GM18861 (cell line): ENCODE data around the gene DNAH5.
"Not testable (repeated sequence)": the region's sequence is repeated elsewhere in the genome, so short reads cannot be mapped to it uniquely, and the experiment has no call there.

Experiments used
- ATAC-seq: cut with Tn5 transposase; IDR thresholded peaks from one replicate; pipeline ENCODE4 v1.9.1; 2021; ENCODE audit not compliant: unreplicated experiment

The DNAH5 gene

DNA sequence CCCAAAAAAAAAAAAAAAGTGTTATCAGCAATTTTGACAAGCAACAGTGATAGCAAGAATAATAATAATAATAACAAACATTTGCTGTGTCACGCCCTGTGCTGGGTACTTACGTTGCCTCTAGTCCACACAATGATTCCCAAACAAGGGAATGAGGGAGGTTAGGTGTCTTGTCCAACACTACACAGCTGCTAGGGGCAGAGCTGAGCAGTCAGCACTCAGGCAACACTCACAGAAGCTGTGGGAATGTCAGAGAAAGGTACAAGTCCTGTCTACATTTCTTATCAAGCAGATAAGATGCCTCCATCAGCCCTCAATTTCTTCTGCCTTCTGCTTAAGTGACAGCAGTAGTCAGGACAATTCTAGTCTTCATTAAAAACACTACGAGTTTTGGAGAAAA lies 111.0 kb downstream of the DNAH5 start:
- no peak for ATAC-seq

- ATAC-seq, result no peak
Observed at GRCh38 chr5:13831351-13831750, 113.1 kb downstream of the DNAH5 start.

- ATAC-seq, result no peak
Observed at GRCh38 chr5:13830536-13830935, 114.0 kb downstream of the DNAH5 start.

- no peak for ATAC-seq
Observed at GRCh38 chr5:13821366-13821765, 123.1 kb downstream of the DNAH5 start.

- ATAC-seq, result no peak
Observed at GRCh38 chr5:13816126-13816525, 128.4 kb downstream of the DNAH5 start.

DNA sequence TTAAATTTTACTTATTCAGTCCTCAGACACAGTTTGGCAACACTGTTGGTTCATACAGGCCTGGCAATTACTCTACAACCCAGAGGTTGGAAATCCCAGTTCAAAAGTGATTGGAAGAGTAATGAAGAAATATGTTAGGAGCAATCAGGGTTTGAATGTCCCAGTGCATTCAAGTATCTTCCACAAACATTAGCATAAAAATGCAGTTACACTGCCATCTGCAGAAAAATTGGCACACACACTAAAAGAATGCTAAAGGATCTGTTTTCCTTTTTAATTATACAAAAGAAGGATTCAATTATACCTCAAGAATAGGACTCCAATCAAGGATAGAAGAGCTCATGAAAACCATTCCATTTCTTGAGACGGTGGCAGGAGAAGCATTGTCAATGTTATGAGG lies 130.2 kb downstream of the DNAH5 start:
- no peak for ATAC-seq

DNA sequence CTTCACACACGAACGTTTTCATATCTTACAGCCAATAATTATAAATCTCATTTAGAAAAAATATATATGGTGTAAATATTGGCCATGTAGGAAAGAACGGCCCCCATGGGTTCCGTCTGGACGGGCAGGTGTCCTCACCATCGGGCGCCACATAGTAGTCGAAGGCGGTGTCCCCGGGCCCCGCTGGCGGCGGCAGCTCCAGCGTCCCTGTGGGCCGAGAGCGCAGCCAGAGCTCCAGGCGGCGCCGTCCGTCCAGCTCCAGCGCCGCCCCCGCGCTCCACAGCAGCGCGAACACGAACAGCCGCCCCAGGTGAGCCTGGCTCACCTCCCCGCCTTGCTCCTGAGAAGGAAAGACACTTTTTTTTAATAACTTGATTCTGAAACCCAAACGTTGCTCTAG lies 134.6 kb downstream of the DNAH5 start:
- ATAC-seq, result no peak

DNA sequence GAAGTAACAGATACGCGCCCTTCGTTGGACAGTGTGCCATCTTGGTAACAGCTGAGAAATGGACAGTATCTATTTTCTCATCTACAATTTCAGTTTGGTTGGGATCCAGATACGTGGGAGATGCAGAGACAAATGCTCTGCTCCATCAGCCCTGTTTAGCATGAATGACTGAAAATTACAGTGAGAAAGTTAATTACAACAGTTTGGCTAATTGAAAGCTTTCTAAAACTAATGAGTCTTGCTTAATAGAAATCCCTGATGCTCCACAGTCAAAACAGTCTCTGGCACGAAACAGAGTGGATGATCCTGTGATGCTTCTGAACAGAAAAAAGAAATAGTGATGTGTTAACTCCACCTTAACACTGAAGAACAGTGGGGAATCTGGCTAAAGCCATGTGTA lies 140.2 kb downstream of the DNAH5 start:
- no peak for ATAC-seq

DNA sequence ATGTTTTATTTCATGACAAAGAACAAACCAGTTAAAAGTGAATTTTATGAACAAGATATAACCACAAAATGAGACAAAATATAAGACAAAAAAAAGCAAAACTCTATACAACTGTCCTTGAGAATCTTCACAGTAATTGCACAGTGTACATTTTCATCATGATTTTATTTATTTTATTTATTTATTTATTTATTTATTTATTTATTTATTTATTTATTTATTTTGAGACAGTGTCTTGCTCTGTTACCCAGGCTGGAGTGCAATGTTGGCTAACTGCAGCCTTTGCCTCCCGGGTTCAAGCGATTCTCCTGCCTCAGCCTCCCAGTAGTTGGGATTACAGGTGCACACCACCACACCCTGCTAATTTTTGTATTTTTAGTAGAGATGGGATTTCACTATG lies 145.9 kb downstream of the DNAH5 start:
- not testable (repeated sequence) for ATAC-seq

DNA sequence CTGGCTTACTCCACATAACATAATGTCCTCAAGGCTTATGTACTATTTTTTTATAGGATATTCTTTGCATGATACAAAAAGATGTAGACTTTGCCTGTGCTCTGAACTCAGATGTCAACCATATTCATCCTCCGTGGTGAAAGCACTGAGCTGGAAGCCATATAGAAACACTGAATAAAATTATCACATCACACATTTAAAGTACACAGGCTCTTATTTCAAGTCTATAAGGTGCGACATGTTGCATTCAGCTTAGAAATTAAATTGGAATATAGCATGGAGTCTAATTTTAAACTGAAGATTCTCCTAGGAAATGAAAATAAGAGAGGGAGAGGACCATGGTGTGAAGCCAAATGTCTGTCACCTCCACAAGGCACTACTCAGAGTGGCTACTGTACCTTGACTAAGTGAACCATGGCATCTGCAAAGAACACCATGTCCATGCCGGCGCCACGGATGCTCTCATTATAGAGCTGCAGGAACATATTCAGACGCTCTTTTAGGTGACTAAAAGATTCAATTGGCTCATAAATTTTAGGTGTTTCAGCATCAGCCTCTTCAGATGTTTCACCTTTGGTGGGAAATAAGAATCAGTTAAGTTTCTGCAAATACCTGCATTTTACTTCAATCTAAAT lies 158.6 kb downstream of the DNAH5 start:
- ATAC-seq, result no peak

DNA sequence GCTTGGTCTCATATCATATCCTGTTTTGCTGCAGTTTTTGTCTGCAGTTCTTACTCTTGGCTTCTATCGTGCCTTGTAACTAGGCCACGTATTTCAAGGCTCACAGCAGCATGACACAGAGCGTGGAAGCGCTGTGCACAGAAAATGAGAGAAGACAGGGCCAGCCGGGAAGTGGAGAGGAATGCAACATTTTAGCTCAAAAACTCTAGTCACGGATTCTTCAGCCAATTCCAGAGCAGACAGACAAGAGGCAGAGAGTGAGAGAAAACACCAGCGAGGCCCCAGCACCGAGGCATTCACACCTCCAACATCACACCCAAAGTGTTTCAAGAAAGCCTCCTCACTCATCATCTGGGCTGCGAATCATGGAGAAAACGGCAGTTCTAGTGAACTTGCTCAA lies 160.8 kb downstream of the DNAH5 start:
- no peak for ATAC-seq

- ATAC-seq, result no peak
Observed at GRCh38 chr5:13780081-13780480, 164.4 kb downstream of the DNAH5 start.

DNA sequence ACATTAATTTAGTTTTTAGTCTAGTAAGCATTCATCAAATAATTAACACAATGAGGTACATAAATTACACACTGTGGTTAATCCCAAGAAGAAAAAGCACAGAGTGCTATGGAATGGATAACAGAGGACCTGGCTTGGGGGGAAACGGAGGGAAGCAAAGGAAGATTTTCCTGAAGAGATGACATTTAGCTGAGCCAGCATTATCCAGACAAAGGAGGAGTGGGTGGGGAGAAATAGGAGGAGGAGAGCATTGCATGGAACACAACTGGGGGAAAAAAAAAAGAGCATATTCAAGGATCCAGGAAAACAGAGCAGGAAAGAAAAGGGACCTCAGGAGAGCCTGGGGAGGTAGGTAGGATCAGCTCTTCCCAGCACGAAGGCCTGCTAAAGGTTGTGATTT lies 170.8 kb downstream of the DNAH5 start:
- ATAC-seq, result no peak

DNA sequence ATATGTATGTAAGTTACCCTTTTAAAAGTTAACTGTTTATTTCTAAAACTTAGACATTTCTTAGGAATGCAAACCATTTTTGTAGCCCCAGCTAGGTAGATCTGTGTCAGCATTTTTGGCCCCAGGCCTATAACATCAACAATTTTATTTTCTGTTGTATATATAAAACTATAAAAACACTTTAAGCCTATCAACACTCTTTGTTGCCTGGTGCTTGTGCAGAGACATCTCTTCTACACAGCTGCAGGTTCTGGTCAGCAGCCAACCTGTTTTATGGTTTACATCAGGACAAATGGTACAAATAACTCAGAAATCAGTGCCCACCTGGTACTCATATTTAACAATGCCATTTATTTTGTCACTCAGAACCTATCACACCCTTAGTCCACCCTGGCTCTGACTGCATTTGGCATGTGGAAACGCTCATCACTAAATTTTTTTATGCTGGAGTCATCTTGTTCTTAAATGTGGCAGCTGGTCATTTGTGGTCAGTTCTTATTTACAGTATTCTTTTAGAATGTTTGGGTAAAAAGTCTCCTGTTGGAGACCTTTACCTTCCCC lies 173.4 kb downstream of the DNAH5 start:
- no peak for ATAC-seq

DNA sequence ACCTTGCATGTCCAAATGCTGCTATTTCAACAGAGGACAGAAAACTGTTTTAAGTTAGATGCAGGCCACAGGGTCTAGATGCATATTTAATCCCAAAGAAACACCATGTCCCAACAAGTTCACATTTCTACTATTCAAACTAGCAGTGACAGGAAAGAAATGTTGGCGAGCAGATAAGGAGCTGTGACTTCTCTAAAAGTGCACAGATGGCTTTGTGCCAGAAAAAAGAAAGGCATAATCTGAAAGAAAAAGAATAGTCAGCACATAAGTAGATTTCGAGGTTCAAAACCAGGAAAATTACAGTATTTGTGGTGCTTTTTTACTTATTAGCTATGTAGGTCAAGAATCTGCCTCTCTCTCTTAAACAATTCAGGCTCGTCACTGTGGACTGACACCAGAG lies 178.3 kb downstream of the DNAH5 start:
- no peak for ATAC-seq

- no peak for ATAC-seq
Observed at GRCh38 chr5:13763719-13764118, 180.8 kb downstream of the DNAH5 start.

- ATAC-seq, result no peak
Observed at GRCh38 chr5:13749766-13750165, 194.7 kb downstream of the DNAH5 start.

GRCh38 chr5:13746026-13746425 lies 198.5 kb downstream of the DNAH5 start:
- ATAC-seq, result no peak

GRCh38 chr5:13745508-13745907 lies 199.0 kb downstream of the DNAH5 start:
- ATAC-seq, result no peak

DNA sequence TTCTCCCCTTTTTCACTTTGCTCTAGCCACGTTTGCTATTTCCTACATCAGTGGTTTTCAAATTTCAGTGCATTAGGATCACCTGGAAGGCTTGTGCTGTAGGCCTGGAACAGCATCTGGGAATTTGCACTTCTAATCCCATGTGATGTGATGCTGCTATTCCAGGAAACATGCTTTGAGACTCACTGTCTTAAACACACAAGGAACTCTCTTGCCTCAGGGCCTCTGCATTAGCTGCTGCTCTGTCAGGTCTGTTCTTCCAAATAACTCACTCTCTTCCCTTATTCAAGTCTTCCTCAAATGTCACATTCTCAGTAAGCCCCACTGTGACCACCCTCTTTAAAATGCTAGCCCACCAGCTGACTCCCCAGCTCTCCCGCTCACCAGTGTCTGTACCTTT lies 204.0 kb downstream of the DNAH5 start:
- no peak for ATAC-seq

DNA sequence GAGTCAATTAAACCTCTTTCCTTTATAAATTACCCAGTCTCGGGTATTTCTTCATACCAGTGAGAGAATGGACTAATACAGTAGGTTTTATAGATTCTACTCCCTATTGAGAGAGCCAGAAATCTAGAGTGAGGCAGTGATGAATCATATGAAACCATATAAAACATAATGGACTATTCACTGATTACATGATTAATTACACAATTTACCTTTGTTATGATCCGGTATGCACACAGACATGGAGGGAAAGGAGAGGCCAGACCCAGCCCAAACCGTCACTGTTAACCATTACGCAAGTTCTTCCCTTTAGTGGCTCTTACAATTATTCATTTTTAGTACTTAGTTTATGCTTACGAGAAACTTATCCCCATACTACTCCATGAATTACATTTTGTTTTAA lies 205.0 kb downstream of the DNAH5 start:
- ATAC-seq, result no peak

- ATAC-seq, result no peak
Observed at GRCh38 chr5:13735691-13736090, 208.8 kb downstream of the DNAH5 start.

DNA sequence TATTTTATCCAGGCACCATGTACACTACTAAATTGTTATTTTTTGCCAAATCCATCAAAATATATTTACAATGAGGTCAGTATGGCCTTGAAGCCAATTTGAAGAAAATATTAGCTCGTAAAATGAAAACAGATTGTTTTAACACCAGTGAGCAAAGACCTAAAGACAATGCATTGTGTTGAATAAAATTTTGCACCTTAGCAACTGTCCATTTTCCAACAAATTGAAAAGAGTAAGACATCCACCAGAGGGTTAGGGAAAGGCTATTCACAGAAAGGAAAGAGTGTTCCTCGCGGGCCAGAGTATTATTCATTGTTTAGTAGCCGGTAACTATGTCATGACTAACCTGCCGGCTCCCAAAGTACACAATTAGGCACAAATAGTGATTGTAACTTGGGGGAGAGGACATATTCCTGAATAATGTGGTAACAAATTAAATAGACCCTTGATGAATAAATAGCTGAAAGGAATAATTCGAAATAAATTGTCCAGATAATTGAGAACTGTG lies 213.3 kb downstream of the DNAH5 start:
- ATAC-seq, result no peak
